GF-D8 (cell line): ENCODE results near the gene ASB6.
"Not testable (repeated sequence)": the region's sequence is repeated elsewhere in the genome, so short reads cannot be mapped to it uniquely, and the experiment has no call there.

ENCODE experiments used
- DNase-seq: peaks from one replicate; lab custom pipeline; 2025; lab: John Stamatoyannopoulos, UW

ASB6 gene

GRCh38 chr9:129667378-129667777 is 25.4 kb upstream of the ASB6 start:
- no peak for DNase-seq

- no peak for DNase-seq
Observed at GRCh38 chr9:129666575-129666974, 24.6 kb upstream of the ASB6 start.

- DNase-seq: no peak
Observed at GRCh38 chr9:129665814-129666520, 24.0 kb upstream of the ASB6 start.

GRCh38 chr9:129665389-129665775 is 23.4 kb upstream of the ASB6 start, which contains the start of gene PRRX2:
Gene PRRX2, plus strand, starts transcription at chr9:129665647. Its CDS starts 221 bp downstream, at chr9:129665868.
- DNase-seq: no peak

- no peak for DNase-seq
Observed at GRCh38 chr9:129664746-129665388, 22.9 kb upstream of the ASB6 start.

GRCh38 chr9:129662239-129662638 is 20.3 kb upstream of the ASB6 start:
- not testable (repeated sequence) for DNase-seq

- no peak for DNase-seq
Observed at GRCh38 chr9:129661029-129661428, 19.1 kb upstream of the ASB6 start.

GRCh38 chr9:129656795-129657390 is 14.9 kb upstream of the ASB6 start:
- no peak for DNase-seq

GRCh38 chr9:129655696-129656095 is 13.7 kb upstream of the ASB6 start:
- DNase-seq: no peak

GRCh38 chr9:129655154-129655553 is 13.2 kb upstream of the ASB6 start:
- no peak for DNase-seq

GRCh38 chr9:129654554-129655040 is 12.6 kb upstream of the ASB6 start:
- DNase-seq: no peak

GRCh38 chr9:129653823-129654553 is 12.0 kb upstream of the ASB6 start:
- no peak for DNase-seq

GRCh38 chr9:129650680-129651235 is 8.8 kb upstream of the ASB6 start:
- no peak for DNase-seq

GRCh38 chr9:129649726-129650679 is 8.1 kb upstream of the ASB6 start:
- no peak for DNase-seq

GRCh38 chr9:129648764-129649115 is 6.8 kb upstream of the ASB6 start:
- no peak for DNase-seq

GRCh38 chr9:129648092-129648763 is 6.3 kb upstream of the ASB6 start:
- DNase-seq: no peak

GRCh38 chr9:129647635-129648034 is 5.7 kb upstream of the ASB6 start:
- DNase-seq: no peak

GRCh38 chr9:129646654-129647053 is 4.7 kb upstream of the ASB6 start:
- no peak for DNase-seq

- no peak for DNase-seq
Observed at GRCh38 chr9:129646252-129646651, 4.3 kb upstream of the ASB6 start.

- DNase-seq: no peak
Observed at GRCh38 chr9:129644902-129645301, 3.0 kb upstream of the ASB6 start.

GRCh38 chr9:129644365-129644764 is 2.4 kb upstream of the ASB6 start:
- DNase-seq: no peak
